Measurements from ENCODE around the gene DNAAF2.

Gene DNAAF2

DNA sequence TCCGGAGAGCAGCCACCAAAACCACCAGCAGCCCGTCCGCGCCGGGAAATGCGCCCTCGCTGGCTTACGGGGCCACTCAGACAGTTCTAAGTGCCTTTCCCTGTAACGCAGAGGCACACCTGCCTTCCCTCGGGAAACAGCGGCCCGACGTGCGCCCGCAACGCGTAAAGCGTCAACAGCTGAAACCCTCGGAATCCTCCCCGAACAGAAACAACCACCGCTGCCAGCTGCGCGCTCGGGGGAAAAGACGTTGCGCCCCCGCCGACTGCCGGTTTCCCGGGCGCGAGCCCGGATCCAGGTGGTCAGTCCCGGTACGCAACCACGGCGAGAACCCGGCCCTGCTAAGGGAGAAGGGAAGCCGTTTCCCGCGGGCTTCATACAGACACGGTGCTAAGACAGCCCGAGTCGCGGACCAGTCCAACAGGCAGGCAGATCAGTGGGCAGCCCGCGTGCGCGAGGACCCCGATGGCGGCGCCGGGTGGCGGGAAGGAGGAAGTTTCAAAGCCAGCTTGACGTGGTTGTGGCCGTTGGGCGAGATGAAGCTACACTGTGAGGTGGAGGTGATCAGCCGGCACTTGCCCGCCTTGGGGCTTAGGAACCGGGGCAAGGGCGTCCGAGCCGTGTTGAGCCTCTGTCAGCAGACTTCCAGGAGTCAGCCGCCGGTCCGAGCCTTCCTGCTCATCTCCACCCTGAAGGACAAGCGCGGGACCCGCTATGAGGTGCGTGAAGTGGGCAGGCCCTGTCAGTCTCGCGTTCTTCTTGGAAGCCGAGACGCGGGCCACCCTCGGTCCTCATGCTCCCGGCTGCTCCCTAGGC, 36.4 kb downstream of the DNAAF2 start, which contains the start of gene LRR1:
LRR1 (plus strand) TSS at position 456 of the 816 bp plus-strand sequence; CDS start at position 537, 81 bp downstream.
- H3K4me1 ChIP-seq (ENCODE audit: control insufficient read depth, insufficient read depth, low read length): peaks cover 10% of the 10 kb centered on the region
- peak within 1 kb of the TSS; percentile 87 for H3K4me3 ChIP-seq (ENCODE audit: low read depth, low read length)
- CTCF ChIA-PET: interaction anchor here (0.6 to 1.5 kb wide), 6 partner anchors 10 to 258 kb away, joined by 3 to 7 read pairs (median 3); partner anchors contain the start of gene RPS29
- no peaks in the 10 kb centered on the region for H3K9me3 ChIP-seq (ENCODE audit: control insufficient read depth, insufficient read depth, low read depth, low read length)
- POLR2A ChIA-PET: interaction anchor here (1.0 to 4.3 kb wide), 8 partner anchors 10 to 263 kb away, joined by 4 to 33 read pairs (median 6); partner anchors contain the start of genes DNAAF2, KLHDC2, MGAT2 and RPL36AL
- H3K27ac ChIP-seq (ENCODE audit: extremely low read depth, low read depth, low read length): peak within 1 kb of the TSS; percentile 98
- peaks cover 17 to 21% of the 10 kb centered on the region in 2 experiments; a peak in 2 of 3 replicates for H3K36me3 ChIP-seq (ENCODE audit: control insufficient read depth in 2 of 2, insufficient read depth in 1 of 2, low read length in 2 of 2)
- TF ChIP-seq SALL2 (tag by site-specific recombination; IDR thresholded peaks at IDR 0.05; ENCODE audit: borderline replicate concordance): no peak
- TF ChIP-seq ZNF10 (tag by site-specific recombination; IDR thresholded peaks at IDR 0.05): peak; percentile 14; the same call in 1 of the 2 replicates
- TF ChIP-seq ZNF555 (tag by site-specific recombination; conservative IDR thresholded peaks at IDR 0.05): no peak
- TF ChIP-seq ZNF660 (tag by site-specific recombination; IDR thresholded peaks at IDR 0.05): peak; percentile 16
- TF ChIP-seq ZNF629 (tag by site-specific recombination; IDR thresholded peaks at IDR 0.05): 0 out of 2 replicates have a peak, but pooled peaks have one; percentile 32
- no peak for TF ChIP-seq ZNF510 (tag by site-specific recombination; IDR thresholded peaks at IDR 0.05; ENCODE audit: insufficient replicate concordance)
- TF ChIP-seq ZIC2 (tag by site-specific recombination; IDR thresholded peaks at IDR 0.05): no peak
- peak; percentile 24; the same call in 1 of the 2 replicates for TF ChIP-seq SP3 (tag by site-specific recombination; IDR thresholded peaks at IDR 0.05)
- no peak for TF ChIP-seq ZNF23 (tag by site-specific recombination; IDR thresholded peaks at IDR 0.05; ENCODE audit: borderline replicate concordance)
- peak; percentile 92 for TF ChIP-seq ZBTB26 (tag by site-specific recombination; optimal IDR thresholded peaks at IDR 0.05)
- TF ChIP-seq ZNF639 (tag by site-specific recombination; IDR thresholded peaks at IDR 0.05): 0 out of 2 replicates have a peak, but pooled peaks have one; percentile 36
- no peak for TF ChIP-seq ZNF280C (tag by site-specific recombination; IDR thresholded peaks at IDR 0.05)
- TF ChIP-seq ZNF548 (tag by site-specific recombination; IDR thresholded peaks at IDR 0.05): no peak
- peak; percentile 29; the same call in 1 of the 2 replicates for TF ChIP-seq KLF8 (tag by site-specific recombination; IDR thresholded peaks at IDR 0.05)
- TF ChIP-seq ZXDB (tag by site-specific recombination; IDR thresholded peaks at IDR 0.05): peak; percentile 72
- TF ChIP-seq ZNF394 (tag by site-specific recombination; IDR thresholded peaks at IDR 0.05; ENCODE audit: borderline replicate concordance): peak; percentile 64; the same call in 1 of the 2 replicates
- TF ChIP-seq ZBTB10 (tag by site-specific recombination; IDR thresholded peaks at IDR 0.05): no peak
- TF ChIP-seq, protein P1, sequence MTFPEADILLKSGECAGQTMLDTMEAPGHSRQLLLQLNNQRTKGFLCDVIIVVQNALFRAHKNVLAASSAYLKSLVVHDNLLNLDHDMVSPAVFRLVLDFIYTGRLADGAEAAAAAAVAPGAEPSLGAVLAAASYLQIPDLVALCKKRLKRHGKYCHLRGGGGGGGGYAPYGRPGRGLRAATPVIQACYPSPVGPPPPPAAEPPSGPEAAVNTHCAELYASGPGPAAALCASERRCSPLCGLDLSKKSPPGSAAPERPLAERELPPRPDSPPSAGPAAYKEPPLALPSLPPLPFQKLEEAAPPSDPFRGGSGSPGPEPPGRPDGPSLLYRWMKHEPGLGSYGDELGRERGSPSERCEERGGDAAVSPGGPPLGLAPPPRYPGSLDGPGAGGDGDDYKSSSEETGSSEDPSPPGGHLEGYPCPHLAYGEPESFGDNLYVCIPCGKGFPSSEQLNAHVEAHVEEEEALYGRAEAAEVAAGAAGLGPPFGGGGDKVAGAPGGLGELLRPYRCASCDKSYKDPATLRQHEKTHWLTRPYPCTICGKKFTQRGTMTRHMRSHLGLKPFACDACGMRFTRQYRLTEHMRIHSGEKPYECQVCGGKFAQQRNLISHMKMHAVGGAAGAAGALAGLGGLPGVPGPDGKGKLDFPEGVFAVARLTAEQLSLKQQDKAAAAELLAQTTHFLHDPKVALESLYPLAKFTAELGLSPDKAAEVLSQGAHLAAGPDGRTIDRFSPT (tag by site-specific recombination; IDR thresholded peaks at IDR 0.05): 0 out of 2 replicates have a peak, but pooled peaks have one; percentile 34
- no peak for TF ChIP-seq GLIS1 (tag by site-specific recombination; IDR thresholded peaks at IDR 0.05)
- no peak; the same call in 1 of the 2 replicates for TF ChIP-seq ZSCAN23 (tag by site-specific recombination; IDR thresholded peaks at IDR 0.05)
